Stimulated activated naive CD8-positive, alpha-beta T cell treated with anti-CD3 and anti-CD28 coated beads, Interleukin-15, amount 100 ng/mL, for 72 hours (primary cell): ENCODE measurements around the gene DEGS2.
A peak's percentile ranks its signal among the peaks of the same experiment; 100 is the strongest.
"Not testable (repeated sequence)": the region's sequence is repeated elsewhere in the genome, so short reads cannot be mapped to it uniquely, and the experiment has no call there.

Experiments used
- ATAC-seq: fragments of 150-1000 bp; cut with Tn5 transposase; 2 replicates; pipeline ENCODE4 v1.10.0; 2021; ENCODE audit warnings: mild to moderate bottlenecking, moderate library complexity
- DNase-seq, 2 donors: peaks; one replicate each; pipeline ENCODE4 v3.0.0; 2021 to 2022
- H3K27ac Mint-ChIP-seq, 2 donors: one replicate each; pipeline ENCODE4 v1.8.0; 2022; ENCODE audit warnings: mild to moderate bottlenecking in 2 of 2, mixed read lengths in 2 of 2, moderate library complexity in 2 of 2
- H3K27me3 Mint-ChIP-seq: one replicate; pipeline ENCODE4 v1.8.0; 2022; ENCODE audit warnings: mixed read lengths
- H3K4me1 Mint-ChIP-seq: one replicate; pipeline ENCODE4 v1.8.0; 2022; ENCODE audit warnings: mild to moderate bottlenecking, mixed read lengths
- H3K4me3 Mint-ChIP-seq, 2 donors: one replicate each; pipeline ENCODE4 v1.8.0; 2022; ENCODE audit warnings: mild to moderate bottlenecking in 2 of 2, mixed read lengths in 2 of 2, moderate library complexity in 1 of 2
- H3K9me3 Mint-ChIP-seq, 2 donors: one replicate each; pipeline ENCODE4 v1.8.0; 2022; ENCODE audit warnings: mixed read lengths in 2 of 2

DEGS2 gene

GRCh38 chr14:100190126-100190525 is 30.7 kb upstream of the DEGS2 start:
- DNase-seq (no peak), ATAC-seq (no peak)
- Mint-ChIP-seq H3K9me3 (no peaks in the 10 kb centered on the region), H3K27ac (peak overlapping the region in 1 of 2 donors; percentile 52), H3K4me1 (peaks cover 23% of the 10 kb centered on the region), H3K4me3 (no peak overlapping the region), H3K27me3 (no peaks in the 10 kb centered on the region)

DNA sequence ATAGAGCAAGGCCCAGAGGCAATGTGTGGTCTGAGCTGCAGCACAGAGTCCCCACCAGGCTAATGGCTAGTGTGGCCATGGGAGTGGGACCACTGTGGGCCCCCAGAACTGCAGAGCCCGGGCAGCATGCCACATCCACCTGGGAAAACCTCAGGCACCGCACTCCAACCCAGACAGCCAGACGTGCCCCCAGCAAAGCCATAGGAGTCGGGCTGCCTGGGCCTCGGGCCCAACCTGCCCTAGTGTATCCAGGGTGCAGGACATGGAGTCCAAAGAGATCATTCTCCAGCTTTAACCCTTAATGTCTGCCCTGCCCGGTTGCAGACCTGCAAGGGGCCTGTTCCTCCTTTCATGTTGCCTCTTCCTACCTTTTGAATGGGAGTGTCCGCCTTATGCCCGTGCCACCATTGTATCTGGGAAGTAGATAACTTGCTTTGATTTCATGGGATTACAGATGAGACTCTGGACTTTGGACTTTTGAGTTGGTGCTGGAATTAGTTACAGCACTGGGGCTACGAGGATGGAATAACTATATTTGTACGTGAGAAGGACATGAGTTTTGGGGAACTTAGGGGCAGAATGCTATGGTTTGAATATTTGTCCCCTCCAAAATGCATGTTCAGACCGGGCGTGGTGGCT is 29.1 kb upstream of the DEGS2 start:
- no peaks in the 10 kb centered on the region for H3K9me3 Mint-ChIP-seq
- ATAC-seq (no peak), DNase-seq (no peak)
- no peaks in the 10 kb centered on the region for H3K27me3 Mint-ChIP-seq
- peaks cover 13% of the 10 kb centered on the region for H3K4me1 Mint-ChIP-seq
- H3K27ac Mint-ChIP-seq: peak overlapping the region in 1 of 2 donors; percentile 57
- H3K4me3 Mint-ChIP-seq: no peak overlapping the region

DNA sequence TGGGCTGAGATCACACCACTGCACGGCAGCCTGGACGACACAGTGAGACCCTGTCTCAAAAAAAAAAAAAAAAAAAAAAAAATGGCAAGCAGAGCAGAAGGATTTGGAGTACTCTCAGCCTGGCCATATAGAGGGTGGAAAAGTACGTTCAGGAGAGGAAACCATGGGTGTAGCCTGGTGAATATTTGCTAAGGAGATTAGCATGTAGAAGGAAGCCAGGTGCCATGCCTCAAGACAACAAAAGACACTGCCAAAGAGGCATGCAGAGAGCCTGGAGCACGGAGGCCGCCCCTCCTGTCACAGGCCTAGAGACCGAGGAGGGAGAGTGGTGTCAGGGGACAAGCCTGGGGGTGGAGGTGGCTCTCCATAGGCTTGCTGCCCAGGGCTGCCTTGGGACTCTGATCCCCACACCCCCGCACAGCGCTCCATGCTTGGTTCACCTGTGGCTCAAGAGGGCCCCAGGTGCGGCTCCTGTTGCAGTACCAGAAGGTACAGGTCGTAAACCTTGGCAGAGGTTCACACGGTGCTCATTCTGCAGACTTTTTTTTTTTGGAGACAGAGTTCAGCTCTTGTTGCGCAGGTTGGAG is 27.9 kb upstream of the DEGS2 start:
- Mint-ChIP-seq H3K27ac (no peak overlapping the region), H3K9me3 (no peaks in the 10 kb centered on the region), H3K4me3 (no peak overlapping the region), H3K4me1 (peaks cover 7% of the 10 kb centered on the region), H3K27me3 (no peaks in the 10 kb centered on the region)
- no peak for ATAC-seq
- no peak for DNase-seq

- not testable (repeated sequence) for ATAC-seq, DNase-seq, H3K9me3 Mint-ChIP-seq, H3K4me3 Mint-ChIP-seq, H3K27me3 Mint-ChIP-seq, H3K4me1 Mint-ChIP-seq
- peak overlapping the region in 1 of 2 donors; percentile 28 for H3K27ac Mint-ChIP-seq
Observed at GRCh38 chr14:100181876-100182551, 22.6 kb upstream of the DEGS2 start.

DNA sequence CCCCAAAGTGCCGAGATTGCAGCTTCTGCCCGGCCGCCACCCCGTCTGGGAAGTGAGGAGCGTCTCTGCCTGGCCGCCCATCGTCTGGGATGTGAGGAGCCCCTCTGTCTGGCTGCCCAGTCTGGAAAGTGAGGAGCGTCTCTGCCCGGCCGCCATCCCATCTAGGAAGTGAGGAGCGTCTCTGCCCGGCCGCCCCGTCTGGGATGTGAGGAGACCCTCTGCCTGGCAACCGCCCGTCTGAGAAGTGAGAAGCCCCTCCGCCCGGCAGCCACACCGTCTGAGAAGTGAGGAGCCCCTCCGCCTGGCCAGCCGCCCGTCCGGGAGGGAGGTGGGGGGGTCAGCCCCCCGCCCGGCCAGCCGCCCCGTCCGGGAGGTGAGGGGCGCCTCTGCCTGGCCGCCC is 21.2 kb upstream of the DEGS2 start:
- H3K27me3 Mint-ChIP-seq, ATAC-seq, H3K4me3 Mint-ChIP-seq, H3K9me3 Mint-ChIP-seq, DNase-seq, H3K4me1 Mint-ChIP-seq, H3K27ac Mint-ChIP-seq: not testable (repeated sequence)

- Mint-ChIP-seq H3K27me3 (peaks cover 2% of the 10 kb centered on the region), H3K4me3 (no peak overlapping the region), H3K4me1 (no peaks in the 10 kb centered on the region), H3K27ac (peak overlapping the region in 1 of 2 donors; percentile 36), H3K9me3 (no peaks in the 10 kb centered on the region)
- ATAC-seq: no peak
- DNase-seq: no peak
Observed at GRCh38 chr14:100178691-100179090, 19.2 kb upstream of the DEGS2 start.

- Mint-ChIP-seq H3K4me1 (no peaks in the 10 kb centered on the region), H3K9me3 (no peaks in the 10 kb centered on the region), H3K4me3 (no peak overlapping the region), H3K27me3 (peaks cover 9% of the 10 kb centered on the region), H3K27ac (no peak overlapping the region)
- ATAC-seq (no peak), DNase-seq (no peak)
Observed at GRCh38 chr14:100176811-100177327, 17.4 kb upstream of the DEGS2 start.

- H3K27me3 Mint-ChIP-seq: peaks cover 17% of the 10 kb centered on the region
- ATAC-seq (no peak), DNase-seq (no peak)
- H3K4me3 Mint-ChIP-seq: no peak overlapping the region
- H3K9me3 Mint-ChIP-seq: no peaks in the 10 kb centered on the region
- H3K27ac Mint-ChIP-seq: no peak overlapping the region
- no peaks in the 10 kb centered on the region for H3K4me1 Mint-ChIP-seq
Observed at GRCh38 chr14:100173353-100173752, 13.9 kb upstream of the DEGS2 start.

- H3K9me3 Mint-ChIP-seq: no peaks in the 10 kb centered on the region
- H3K27me3 Mint-ChIP-seq: peaks cover 17% of the 10 kb centered on the region
- H3K4me3 Mint-ChIP-seq: no peak overlapping the region
- DNase-seq: no peak
- ATAC-seq: no peak
- no peak overlapping the region for H3K27ac Mint-ChIP-seq
- H3K4me1 Mint-ChIP-seq: no peaks in the 10 kb centered on the region
Observed at GRCh38 chr14:100172811-100173210, 13.4 kb upstream of the DEGS2 start.

DNA sequence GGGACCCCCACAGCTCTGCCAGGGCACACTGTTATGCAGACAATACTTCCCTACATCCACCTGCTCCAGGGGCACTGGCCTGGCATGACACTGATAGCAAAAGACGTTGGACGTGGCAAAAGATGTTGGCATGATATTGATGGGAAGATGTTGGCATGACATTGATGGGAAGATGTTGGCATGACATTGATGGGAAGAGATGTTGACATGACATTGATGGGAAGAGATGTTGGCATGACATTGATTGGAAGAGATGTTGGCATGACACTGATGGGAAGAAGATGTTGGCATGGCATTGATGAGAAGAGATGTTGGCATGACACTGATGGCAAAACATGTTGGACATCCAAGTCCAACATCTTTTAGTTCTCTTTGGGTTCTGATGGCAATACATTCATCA is 11.4 kb upstream of the DEGS2 start:
- peaks cover 24% of the 10 kb centered on the region for H3K27me3 Mint-ChIP-seq
- DNase-seq: no peak
- H3K27ac Mint-ChIP-seq: no peak overlapping the region
- ATAC-seq: no peak
- H3K4me1 Mint-ChIP-seq: peaks cover 10% of the 10 kb centered on the region
- no peak overlapping the region for H3K4me3 Mint-ChIP-seq
- no peaks in the 10 kb centered on the region for H3K9me3 Mint-ChIP-seq

- no peaks in the 10 kb centered on the region for H3K9me3 Mint-ChIP-seq
- H3K27ac Mint-ChIP-seq: no peak overlapping the region
- peaks cover 10% of the 10 kb centered on the region for H3K4me1 Mint-ChIP-seq
- H3K27me3 Mint-ChIP-seq: peaks cover 31% of the 10 kb centered on the region
- DNase-seq: no peak
- no peak for ATAC-seq
- H3K4me3 Mint-ChIP-seq: no peak overlapping the region
Observed at GRCh38 chr14:100168506-100168905, 9.1 kb upstream of the DEGS2 start.

- peaks cover 10% of the 10 kb centered on the region for H3K4me1 Mint-ChIP-seq
- no peak for DNase-seq
- H3K27me3 Mint-ChIP-seq: peaks cover 25% of the 10 kb centered on the region
- H3K9me3 Mint-ChIP-seq: no peaks in the 10 kb centered on the region
- peak; percentile 55 for ATAC-seq
- H3K4me3 Mint-ChIP-seq: peak overlapping the region; percentile 88 to 96
- peak overlapping the region; percentile 80 to 88 for H3K27ac Mint-ChIP-seq
Observed at GRCh38 chr14:100165831-100166440, 6.5 kb upstream of the DEGS2 start.

DNA sequence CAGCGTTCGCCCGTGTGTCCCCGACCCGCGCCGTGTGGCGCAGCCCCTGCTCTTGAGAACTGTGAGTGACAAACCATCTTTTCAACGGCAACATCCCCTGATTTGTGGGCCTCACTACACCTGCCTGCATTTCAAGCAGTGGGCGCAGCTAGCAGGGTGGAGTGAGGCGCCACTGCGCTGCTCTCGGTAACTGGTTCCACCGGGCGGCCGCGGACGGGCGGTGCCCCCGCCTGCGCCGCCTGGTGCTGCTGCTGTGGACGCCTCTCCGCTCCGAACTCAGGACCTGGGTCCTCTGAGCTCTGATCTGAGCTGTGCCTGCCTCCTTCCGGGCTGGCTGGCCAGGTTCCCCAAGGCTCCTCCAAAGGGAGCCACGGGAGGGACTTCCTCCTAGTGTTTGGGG is 5.9 kb upstream of the DEGS2 start:
- Mint-ChIP-seq H3K9me3 (no peaks in the 10 kb centered on the region), H3K4me3 (peak overlapping the region in 1 of 2 donors; percentile 68), H3K27me3 (peaks cover 25% of the 10 kb centered on the region), H3K27ac (no peak overlapping the region), H3K4me1 (peaks cover 10% of the 10 kb centered on the region)
- peak; percentile 2 for ATAC-seq
- no peak for DNase-seq

DNA sequence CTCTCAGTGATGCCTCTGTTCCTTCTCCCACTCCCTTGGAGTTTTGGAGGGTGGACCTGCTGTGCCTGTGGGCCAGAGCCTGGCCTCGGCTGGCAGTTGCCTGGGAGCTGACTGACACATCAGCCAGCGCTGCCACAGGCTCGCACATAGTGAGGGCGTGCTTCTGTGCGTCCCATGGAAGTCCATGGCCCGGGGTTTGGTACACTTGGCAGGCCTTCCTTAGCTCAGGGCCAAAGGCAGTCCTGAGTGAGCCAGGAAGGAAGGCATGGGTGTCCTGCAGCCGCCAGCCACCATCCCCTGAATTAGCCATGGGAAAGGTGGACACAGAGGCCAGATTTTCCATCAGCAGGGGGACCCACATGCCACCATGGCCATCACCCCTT is 1.1 kb upstream of the DEGS2 start:
- Mint-ChIP-seq H3K27me3 (peaks cover 54% of the 10 kb centered on the region), H3K4me3 (no peak overlapping the region), H3K9me3 (peaks cover 0 to under 1% of the 10 kb centered on the region in 2 donors), H3K4me1 (no peaks in the 10 kb centered on the region), H3K27ac (no peak overlapping the region)
- no peak for ATAC-seq
- no peak for DNase-seq

- Mint-ChIP-seq H3K9me3 (peaks cover 2 to 5% of the 10 kb centered on the region in 2 donors), H3K4me3 (peak overlapping the region; percentile 42 to 91), H3K4me1 (no peaks in the 10 kb centered on the region), H3K27me3 (peaks cover 49% of the 10 kb centered on the region), H3K27ac (no peak overlapping the region)
- no peak for DNase-seq
- ATAC-seq: peak; percentile 50
Observed at GRCh38 chr14:100159865-100160533, 554 bp upstream of the DEGS2 start.
